IMR-90 (cell line): Measurements from ENCODE around the gene SLC35F3. TPM values are rescaled to one million over a fixed set of nuclear protein-coding genes. Genes with fewer than 3 reads are reported as not detected.

Experiments
- ATAC-seq: fragments of 200-7000 bp; cut with Tn5 transposase; 2 replicates; pipeline ENCODE4 v1.9.1; 2020; ENCODE audit warnings: low read depth, mild to moderate bottlenecking, moderate library complexity
- BruUV-seq: library from RNA; stranded (reverse); fragments of 400-500 nt; replicated peaks from 2 replicates; lab custom pipeline; 2021; lab: Mats Ljungman, UMichigan
- CTCF ChIA-PET: fragments of 300-600 bp; formaldehyde crosslinking; extraction: SDS; loops from one replicate; lab custom pipeline; 2021; ENCODE audit warnings: antibody characterized with exemption; lab: Yijun Ruan, JAX
- POLR2A ChIA-PET: fragments of 300-600 bp; sonication (Branson Sonifier 250); formaldehyde crosslinking; loops from one replicate; lab custom pipeline; 2022; ENCODE audit warnings: antibody characterized with exemption; ENCODE audit not compliant: unreplicated experiment; lab: Charles Lee
- DNase-seq: peaks from one replicate; pipeline ENCODE4 v3.0.0; 2013
- H2AFZ ChIP-seq: replicated peaks from 2 replicates; pipeline ENCODE3; 2013; ENCODE audit warnings: low read length, mild to moderate bottlenecking; ENCODE audit not compliant: poor library complexity
- H2AK5ac ChIP-seq: 2 replicates; pipeline ENCODE4 v1.6.1; 2013; ENCODE audit warnings: low read depth, low read length, inconsistent platforms
- H2AK9ac ChIP-seq: replicated peaks from 2 replicates; pipeline ENCODE3; 2013; ENCODE audit warnings: mild to moderate bottlenecking, low read depth, low read length, moderate library complexity; ENCODE audit not compliant: poor library complexity
- H2BK120ac ChIP-seq: 2 replicates; pipeline ENCODE4 v1.6.1; 2013; ENCODE audit warnings: low read depth, low read length, inconsistent platforms
- H2BK15ac ChIP-seq: 3 replicates; pipeline ENCODE4 v1.6.1; 2013; ENCODE audit warnings: low read depth, low read length, inconsistent platforms
- H2BK20ac ChIP-seq: 2 replicates; pipeline ENCODE4 v1.6.1; 2013; ENCODE audit warnings: low read depth, mild to moderate bottlenecking, inconsistent platforms, low read length, moderate library complexity
- H2BK5ac ChIP-seq: 2 replicates; pipeline ENCODE4 v1.6.1; 2013; ENCODE audit warnings: mild to moderate bottlenecking, low read depth, low read length, inconsistent platforms; ENCODE audit not compliant: poor library complexity, severe bottlenecking
- H3K14ac ChIP-seq: replicated peaks from 2 replicates; pipeline ENCODE4 v1.6.1; 2013; ENCODE audit warnings: low read depth, low read length, inconsistent platforms
- H3K18ac ChIP-seq: 2 replicates; pipeline ENCODE4 v1.6.1; 2013; ENCODE audit warnings: low read depth, low read length, control low read depth
- H3K23ac ChIP-seq: 2 replicates; pipeline ENCODE4 v1.6.1; 2013; ENCODE audit warnings: low read depth, low read length, inconsistent platforms
- H3K27ac ChIP-seq: 2 replicates; pipeline ENCODE4 v1.5.1; 2013; ENCODE audit warnings: mild to moderate bottlenecking, control low read depth, low read length; ENCODE audit not compliant: insufficient read depth
- H3K27me3 ChIP-seq: 2 replicates; pipeline ENCODE4 v1.6.1; 2013; ENCODE audit warnings: low read length; ENCODE audit not compliant: control insufficient read depth, insufficient read depth
- H3K36me3 ChIP-seq: 2 replicates; pipeline ENCODE4 v1.6.1; 2013; ENCODE audit warnings: low read length, mixed read lengths; ENCODE audit not compliant: control insufficient read depth, insufficient read depth
- H3K4ac ChIP-seq: 2 replicates; pipeline ENCODE4 v1.6.1; 2013; ENCODE audit warnings: low read depth, low read length, inconsistent platforms
- H3K4me1 ChIP-seq: 2 replicates; pipeline ENCODE4 v1.6.1; 2013; ENCODE audit warnings: low read length, mixed read lengths; ENCODE audit not compliant: control insufficient read depth, insufficient read depth
- H3K4me2 ChIP-seq: 2 replicates; pipeline ENCODE4 v1.6.1; 2013; ENCODE audit warnings: low read depth, mild to moderate bottlenecking, control low read depth, low read length, moderate library complexity
- H3K4me3 ChIP-seq: 2 replicates; pipeline ENCODE4 v1.5.1; 2013; ENCODE audit warnings: low read depth, mild to moderate bottlenecking, control low read depth, low read length, moderate library complexity; ENCODE audit not compliant: insufficient read depth
- H3K56ac ChIP-seq: 2 replicates; pipeline ENCODE4 v1.6.1; 2013; ENCODE audit warnings: low read length, inconsistent platforms; ENCODE audit not compliant: insufficient read depth; ENCODE audit errors: extremely low read depth
- H3K79me1 ChIP-seq, 2 experiments: 2 replicates each; pipeline ENCODE4 v1.6.1; 2013; ENCODE audit warnings: low read length in 2 of 2, inconsistent platforms in 1 of 2, low read depth in 1 of 2
- H3K9ac ChIP-seq: 2 replicates; pipeline ENCODE4 v1.6.1; 2013; ENCODE audit warnings: low read depth, low read length, control low read depth
- H3K9me1 ChIP-seq: 2 replicates; pipeline ENCODE4 v1.6.1; 2013; ENCODE audit warnings: low read length, inconsistent platforms; ENCODE audit not compliant: insufficient read depth
- H3K9me3 ChIP-seq: 2 replicates; pipeline ENCODE4 v1.6.1; 2013; ENCODE audit warnings: low read length; ENCODE audit not compliant: control insufficient read depth, insufficient read depth
- H4K20me1 ChIP-seq: 2 replicates; pipeline ENCODE4 v1.6.1; 2013; ENCODE audit warnings: low read length, inconsistent platforms; ENCODE audit not compliant: insufficient read depth
- H4K5ac ChIP-seq: 2 replicates; pipeline ENCODE4 v1.6.1; 2013; ENCODE audit warnings: mild to moderate bottlenecking, low read depth, low read length, control low read depth
- H4K8ac ChIP-seq, 2 experiments: 2 replicates each; pipeline ENCODE4 v1.6.1; 2013; ENCODE audit warnings: low read depth in 2 of 2, low read length in 2 of 2, control low read depth in 1 of 2, inconsistent platforms in 1 of 2
- H4K91ac ChIP-seq: 2 replicates; pipeline ENCODE4 v1.6.1; 2013; ENCODE audit warnings: low read depth, low read length, inconsistent platforms; ENCODE audit not compliant: insufficient read depth
- BHLHE40 ChIP-seq: fragments of 150-350 bp; IDR thresholded peaks from 2 replicates; pipeline ENCODE4 v1.6.1; 2016; ENCODE audit warnings: mild to moderate bottlenecking, low read depth, low read length
- WGBS, 2 experiments: methylation state at CpG; one replicate each; pipeline versions ENCODE4 v1.1.5 to v1.1.7; 2013; ENCODE audit warnings: missing lambda C conversion rate in 2 of 2; ENCODE audit not compliant: insufficient read length in 1 of 2; ENCODE audit errors: extremely low coverage in 2 of 2; 5-methylcytosine and 5-hydroxymethylcytosine counted together
- dilution Hi-C: fragments of 300-500 bp; cut with HindIII; formaldehyde crosslinking; loops from one replicate; pipeline ENCODE4 v1.14.3; 2018; ENCODE audit warnings: low sequenced_read_pairs; ENCODE audit not compliant: unreplicated experiment
- in situ Hi-C: fragments of 300-500 bp; cut with MboI; formaldehyde crosslinking; loops from 3 replicates; pipeline ENCODE4 v1.14.3; 2019; ENCODE audit warnings: low sequenced_read_pairs, inconsistent platforms, mixed read lengths
- intact Hi-C: fragments of 100-400 bp; cut with micrococcal nuclease; formaldehyde crosslinking; loops from 2 replicates; pipeline ENCODE4 v1.10.0; 2022
- polyA plus RNA-seq, 3 experiments: library from polyadenylated mRNA; depleted of rRNA; stranded (reverse); fragments of >200 nt; gene quantifications; 2 replicates each; pipeline ENCODE4 v1.2.3, GENCODE V29; 2012; ENCODE audit warnings: low replicate concordance in 1 of 3
- total RNA-seq: library from RNA; depleted of rRNA; stranded (reverse); fragments of >200 nt; gene quantifications from 2 replicates; pipeline ENCODE4 v1.2.3, GENCODE V29; 2012

Gene SLC35F3
- total and polyA plus RNA-seq, 2 of the 4 experiments (the other 2 are of a cell fraction), result under 0.01 to 0.17 TPM

- H3K79me1 ChIP-seq, result no peaks in the 10 kb centered on the region
- in situ Hi-C loops, result no loop called here
- CTCF ChIA-PET, result no interaction called here
- no peaks in the 10 kb centered on the region for H3K4me1 ChIP-seq
- H2BK15ac ChIP-seq, result no peak overlapping the region
- no peak overlapping the region for H3K4me2 ChIP-seq
- no peak overlapping the region for H3K27ac ChIP-seq
- no peak overlapping the region for H2AK9ac ChIP-seq
- no peak overlapping the region for H2BK20ac ChIP-seq
- H4K91ac ChIP-seq, result no peak overlapping the region
- no peak overlapping the region for H3K4ac ChIP-seq
- intact Hi-C loops, result no loop called here
- 0% methylated on average over 1 of the region's 3 CpGs; no CpG with 5 or more reads in 1 of the 2 experiments for WGBS, 2 experiments
- no peak overlapping the region for H3K18ac ChIP-seq
- no peak overlapping the region for H4K5ac ChIP-seq
- BruUV-seq, result no TSS peak
- DNase-seq (no peak), ATAC-seq (no peak)
- no peak overlapping the region for H2AFZ ChIP-seq
- H3K36me3 ChIP-seq, result no peaks in the 10 kb centered on the region
- no peak overlapping the region for H2AK5ac ChIP-seq
- H3K23ac ChIP-seq, result no peak overlapping the region
- H3K56ac ChIP-seq, result no peak overlapping the region
- no peak overlapping the region for H3K14ac ChIP-seq
- no peak overlapping the region for H3K4me3 ChIP-seq
- no peaks in the 10 kb centered on the region for H3K27me3 ChIP-seq
- peaks cover 14% of the 10 kb centered on the region for H3K9me3 ChIP-seq
- no peak overlapping the region for H2BK5ac ChIP-seq
- H4K8ac ChIP-seq, result no peak overlapping the region
- POLR2A ChIA-PET, result no interaction called here
- dilution Hi-C loops, result no loop called here
- H2BK120ac ChIP-seq, result no peak overlapping the region
- no peak overlapping the region for H3K9ac ChIP-seq
- H3K9me1 ChIP-seq, result no peaks in the 10 kb centered on the region
- no peaks in the 10 kb centered on the region for H4K20me1 ChIP-seq
- no peak for TF ChIP-seq BHLHE40
Observed at GRCh38 chr1:233863901-233864545, 40.5 kb upstream of the SLC35F3 start.
